BE2C (cell line): ENCODE results near the gene ATP8B1.
"Not testable (repeated sequence)": the region's sequence is repeated elsewhere in the genome, so short reads cannot be mapped to it uniquely, and the experiment has no call there.

Experiments
- DNase-seq: peaks from one replicate; pipeline ENCODE4 v3.0.0-alpha.2; 2020
- H3K27me3 ChIP-seq: fragments of 250-450 bp; sonication (Bioruptor Pico); 2 replicates; pipeline ENCODE4 v1.5.1; 2020; ENCODE audit warnings: mild to moderate bottlenecking
- H3K36me3 ChIP-seq: fragments of 250-450 bp; sonication (Bioruptor Pico); 2 replicates; pipeline ENCODE4 v1.5.1; 2020; ENCODE audit warnings: mild to moderate bottlenecking
- H3K4me1 ChIP-seq: fragments of 250-450 bp; sonication (Bioruptor Pico); 2 replicates; pipeline ENCODE4 v1.5.1; 2020
- H3K4me3 ChIP-seq: 2 replicates; pipeline ENCODE4 v1.5.1; 2011; ENCODE audit warnings: low read depth, low read length
- H3K9me3 ChIP-seq: fragments of 250-450 bp; sonication (Bioruptor Pico); 2 replicates; pipeline ENCODE4 v1.5.1; 2020
- TF ChIP-seq, protein P1 (sequence below): IDR thresholded peaks from 2 replicates; pipeline ENCODE4 v1.5.1; 2012; ENCODE audit warnings: mild to moderate bottlenecking, low read depth, low read length

Gene ATP8B1

DNA sequence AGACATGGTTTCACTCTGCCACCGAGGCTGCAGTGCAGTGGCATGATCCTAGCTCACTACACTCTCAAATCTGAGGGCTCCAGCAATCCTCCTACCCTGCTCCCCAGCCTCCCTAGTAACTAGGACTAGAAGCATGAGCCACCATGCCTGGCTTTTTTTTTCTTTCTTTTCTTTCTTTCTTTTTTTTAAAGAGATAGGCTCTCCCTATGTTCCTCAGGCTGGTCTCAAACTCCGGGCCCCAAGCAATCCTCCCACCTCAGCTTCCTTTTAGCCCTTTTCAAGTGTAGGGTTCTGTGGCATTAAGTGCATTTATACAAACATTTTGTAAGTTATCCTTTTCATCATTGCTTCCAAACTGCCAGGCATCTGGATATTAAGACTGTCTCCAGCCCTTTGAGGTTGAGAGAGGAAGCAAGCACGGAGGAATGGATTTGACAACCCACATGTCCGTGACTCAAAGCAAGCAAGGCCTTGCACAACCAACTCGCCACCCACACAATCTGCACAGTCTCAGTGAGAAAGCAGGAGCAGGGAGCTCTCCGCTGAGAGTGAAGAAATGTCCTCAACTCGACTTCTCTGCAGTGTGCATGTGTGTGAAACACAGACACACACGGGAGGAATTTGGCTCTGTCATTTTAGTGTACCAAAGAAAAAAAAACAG, 65.6 kb downstream of the ATP8B1 start:
- H3K27me3 ChIP-seq = no peaks in the 10 kb centered on the region
- DNase-seq = no peak
- no peaks in the 10 kb centered on the region for H3K9me3 ChIP-seq
- H3K4me3 ChIP-seq = no peak overlapping the region
- TF ChIP-seq, protein P1, sequence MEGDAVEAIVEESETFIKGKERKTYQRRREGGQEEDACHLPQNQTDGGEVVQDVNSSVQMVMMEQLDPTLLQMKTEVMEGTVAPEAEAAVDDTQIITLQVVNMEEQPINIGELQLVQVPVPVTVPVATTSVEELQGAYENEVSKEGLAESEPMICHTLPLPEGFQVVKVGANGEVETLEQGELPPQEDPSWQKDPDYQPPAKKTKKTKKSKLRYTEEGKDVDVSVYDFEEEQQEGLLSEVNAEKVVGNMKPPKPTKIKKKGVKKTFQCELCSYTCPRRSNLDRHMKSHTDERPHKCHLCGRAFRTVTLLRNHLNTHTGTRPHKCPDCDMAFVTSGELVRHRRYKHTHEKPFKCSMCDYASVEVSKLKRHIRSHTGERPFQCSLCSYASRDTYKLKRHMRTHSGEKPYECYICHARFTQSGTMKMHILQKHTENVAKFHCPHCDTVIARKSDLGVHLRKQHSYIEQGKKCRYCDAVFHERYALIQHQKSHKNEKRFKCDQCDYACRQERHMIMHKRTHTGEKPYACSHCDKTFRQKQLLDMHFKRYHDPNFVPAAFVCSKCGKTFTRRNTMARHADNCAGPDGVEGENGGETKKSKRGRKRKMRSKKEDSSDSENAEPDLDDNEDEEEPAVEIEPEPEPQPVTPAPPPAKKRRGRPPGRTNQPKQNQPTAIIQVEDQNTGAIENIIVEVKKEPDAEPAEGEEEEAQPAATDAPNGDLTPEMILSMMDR = no peak
- no peaks in the 10 kb centered on the region for H3K4me1 ChIP-seq
- H3K36me3 ChIP-seq = no peaks in the 10 kb centered on the region

DNA sequence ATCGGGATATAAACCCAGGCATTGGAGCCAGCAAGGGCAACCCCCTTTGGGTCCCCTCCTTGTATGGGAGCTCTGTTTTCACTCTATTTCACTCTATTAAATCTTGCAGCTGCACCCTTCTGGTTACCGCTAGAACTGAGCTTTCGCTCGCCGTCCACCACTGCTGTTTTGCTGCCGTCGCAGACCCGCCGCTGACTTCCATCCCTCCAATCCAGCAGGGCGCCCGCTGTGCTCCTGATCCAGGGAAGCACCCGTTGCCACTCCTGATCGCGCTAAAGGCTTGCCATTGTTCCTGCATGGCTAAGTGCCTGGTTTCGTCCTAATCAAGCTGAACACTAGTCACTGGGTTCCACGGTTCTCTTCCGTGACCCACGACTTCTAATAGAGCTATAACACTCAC, 68.1 kb downstream of the ATP8B1 start:
- not testable (repeated sequence) for H3K9me3 ChIP-seq, H3K4me1 ChIP-seq, H3K4me3 ChIP-seq, H3K27me3 ChIP-seq, DNase-seq, H3K36me3 ChIP-seq

DNA sequence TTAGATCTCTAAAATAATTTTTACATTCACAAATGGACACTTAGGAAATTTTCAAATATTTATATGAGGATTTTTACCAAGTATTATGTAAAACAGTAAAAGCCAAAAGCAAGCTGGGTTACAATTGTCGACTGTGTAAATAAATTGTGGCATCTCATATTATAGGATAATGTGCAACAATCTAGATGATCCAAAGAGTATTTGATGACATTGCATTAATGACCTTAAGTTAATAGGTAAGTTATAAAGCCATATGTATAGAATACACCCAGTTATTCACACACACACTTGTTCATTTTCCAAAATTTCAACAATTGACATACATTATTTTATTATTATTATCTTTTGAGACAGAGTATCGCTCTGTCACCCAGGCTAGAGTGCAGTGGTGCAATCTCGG, 69.3 kb downstream of the ATP8B1 start:
- Histone ChIP-seq H3K4me3 (no peak overlapping the region), H3K27me3 (no peaks in the 10 kb centered on the region), H3K4me1 (no peaks in the 10 kb centered on the region), H3K36me3 (no peaks in the 10 kb centered on the region), H3K9me3 (no peaks in the 10 kb centered on the region)
- DNase-seq = no peak
- TF ChIP-seq, protein P1 = no peak

DNA sequence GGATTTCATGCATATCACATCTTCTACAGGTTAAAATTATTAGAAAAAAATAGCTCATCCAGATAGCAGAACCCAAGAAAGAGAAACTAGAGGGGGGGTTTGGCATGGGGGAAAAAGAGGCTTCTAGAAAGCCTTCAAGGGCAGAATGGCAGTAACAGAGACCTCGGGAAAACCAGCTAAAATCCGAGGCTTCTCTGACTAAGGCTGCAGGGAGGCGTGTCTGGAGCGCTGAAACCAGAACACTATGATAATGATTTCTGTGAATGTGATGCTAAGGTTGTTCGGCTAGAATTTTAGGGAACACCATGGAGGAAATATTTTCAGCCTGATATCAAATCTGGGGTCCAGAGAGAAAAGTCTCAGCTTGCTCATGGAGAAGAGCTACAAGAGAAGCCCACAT, 73.0 kb downstream of the ATP8B1 start:
- Histone ChIP-seq H3K9me3 (no peaks in the 10 kb centered on the region), H3K4me3 (no peak overlapping the region), H3K27me3 (no peaks in the 10 kb centered on the region), H3K36me3 (no peaks in the 10 kb centered on the region), H3K4me1 (no peaks in the 10 kb centered on the region)
- TF ChIP-seq, protein P1 = no peak
- DNase-seq = no peak

DNA sequence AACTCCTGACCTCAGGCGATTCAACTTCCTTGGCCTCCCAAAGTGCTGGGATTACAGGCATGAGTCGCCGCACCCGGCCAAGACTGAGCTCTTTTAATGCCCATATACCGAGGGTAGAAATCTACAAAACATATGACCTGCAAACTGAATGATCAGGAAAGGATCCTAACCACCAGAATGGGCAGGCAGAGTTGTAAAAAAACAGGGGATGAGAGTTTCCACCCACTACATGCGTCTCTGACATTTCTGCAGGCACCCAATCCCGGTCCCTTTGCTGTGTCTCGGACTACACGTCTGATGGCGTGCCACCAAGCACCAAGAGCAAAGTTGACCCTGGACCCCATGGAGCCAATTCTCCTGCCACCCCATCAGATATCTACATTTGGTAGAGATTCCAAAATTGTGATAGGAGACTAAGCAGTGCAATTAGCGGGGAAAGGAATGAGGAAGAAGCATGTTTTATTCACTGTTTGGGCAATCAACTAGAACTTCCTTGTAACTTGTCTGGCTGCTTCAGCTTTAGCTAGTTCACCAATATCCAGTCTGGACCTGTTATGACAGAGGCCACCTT, 74.1 kb downstream of the ATP8B1 start:
- no peaks in the 10 kb centered on the region for H3K27me3 ChIP-seq
- H3K9me3 ChIP-seq = no peaks in the 10 kb centered on the region
- no peaks in the 10 kb centered on the region for H3K4me1 ChIP-seq
- DNase-seq = no peak
- H3K4me3 ChIP-seq = no peak overlapping the region
- TF ChIP-seq, protein P1 = no peak
- H3K36me3 ChIP-seq = no peaks in the 10 kb centered on the region

DNA sequence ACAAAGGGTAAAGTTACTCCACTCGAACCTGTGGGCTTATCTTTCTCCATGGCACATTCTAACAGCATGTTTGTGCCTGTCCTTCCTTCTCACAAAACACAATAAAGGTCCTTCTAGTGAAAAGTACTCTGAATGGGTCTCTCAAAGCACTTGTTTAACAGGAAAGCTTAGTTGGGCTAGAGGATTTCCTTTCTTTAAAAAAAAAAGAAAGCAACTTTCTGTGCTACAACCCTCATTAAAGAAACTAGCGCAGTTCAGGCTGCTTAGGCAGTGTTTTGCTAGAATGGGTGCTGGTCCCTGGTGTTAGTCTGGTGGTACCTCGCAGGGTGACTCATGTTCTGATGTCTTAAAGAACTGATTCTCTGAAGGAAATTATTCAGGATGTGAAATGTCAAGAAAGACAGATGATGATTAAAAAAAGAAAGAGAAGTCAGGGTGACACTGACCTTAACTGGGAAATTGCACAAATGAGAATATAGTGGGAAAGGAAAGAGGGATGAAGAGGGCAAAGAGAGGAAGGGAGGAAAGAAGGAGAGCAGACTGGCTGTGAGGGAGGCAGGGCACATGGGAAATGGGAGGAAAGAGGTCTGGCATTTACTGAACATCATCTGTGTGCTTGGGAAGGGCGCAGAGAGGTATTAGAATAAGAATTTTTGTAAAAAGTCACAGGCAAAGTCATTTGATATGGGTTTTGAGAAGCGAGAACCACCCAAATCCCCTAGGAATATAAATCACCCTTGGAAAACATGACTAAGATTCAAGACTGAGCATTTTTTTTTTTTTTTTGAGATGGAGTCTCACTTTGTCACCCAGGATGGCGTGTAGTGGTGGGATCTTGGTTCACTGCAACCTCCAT, 74.9 kb downstream of the ATP8B1 start:
- H3K36me3 ChIP-seq = no peaks in the 10 kb centered on the region
- DNase-seq = no peak
- H3K4me3 ChIP-seq = no peak overlapping the region
- no peaks in the 10 kb centered on the region for H3K27me3 ChIP-seq
- TF ChIP-seq, protein P1 = no peak
- no peaks in the 10 kb centered on the region for H3K9me3 ChIP-seq
- no peaks in the 10 kb centered on the region for H3K4me1 ChIP-seq

DNA sequence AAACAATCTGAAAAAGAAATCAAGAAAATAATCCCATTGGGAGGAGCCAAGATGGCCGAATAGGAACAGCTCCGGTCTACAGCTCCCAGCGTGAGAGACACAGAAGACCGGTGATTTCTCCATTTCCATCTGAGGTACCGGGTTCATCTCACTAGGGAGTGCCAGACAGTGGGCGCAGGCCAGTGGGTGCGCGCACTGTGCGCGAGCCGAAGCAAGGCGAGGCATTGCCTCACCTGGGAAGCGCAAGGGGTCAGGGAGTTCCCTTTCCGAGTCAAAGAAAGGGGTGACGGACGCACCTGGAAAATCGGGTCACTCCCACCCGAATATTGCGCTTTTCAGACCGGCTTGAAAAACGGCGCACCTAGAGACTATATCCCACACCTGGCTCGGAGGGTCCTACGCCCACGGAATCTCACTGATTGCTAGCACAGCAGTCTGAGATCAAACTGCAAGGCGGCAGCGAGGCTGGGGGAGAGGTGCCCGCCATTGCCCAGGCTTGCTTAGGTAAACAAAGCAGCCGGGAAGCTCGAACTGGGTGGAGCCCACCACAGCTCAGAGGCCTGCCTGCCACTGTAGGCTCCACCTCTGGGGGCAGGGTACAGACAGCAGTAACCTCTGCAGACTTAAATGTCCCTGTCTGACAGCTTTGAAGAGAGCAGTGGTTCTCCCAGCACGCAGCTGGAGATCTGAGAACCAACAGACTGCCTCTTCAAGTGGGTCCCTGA, 83.7 kb downstream of the ATP8B1 start:
- H3K4me3 ChIP-seq = not testable (repeated sequence)
- DNase-seq = peak; percentile 11

More for the DNA sequence above, 83.7 kb downstream of the ATP8B1 start:
- not testable (repeated sequence) for H3K36me3 ChIP-seq, H3K4me1 ChIP-seq, H3K27me3 ChIP-seq, H3K9me3 ChIP-seq
